ENCODE measurements around the gene MATN1. TPM values are rescaled to one million over a fixed set of nuclear protein-coding genes. Genes with fewer than 3 reads are reported as not detected.

The MATN1 gene
- total and polyA plus RNA-seq, 8 donors, result 0.06 to 0.07 TPM; not detected in 6

- no peaks in the 10 kb centered on the region for H3K36me3 ChIP-seq
- H3K27me3 ChIP-seq, result no peaks in the 10 kb centered on the region
- ATAC-seq (no peak), DNase-seq (peak in 2 of 6 donors; percentile 48 to 56), FAIRE-seq (no peak)
- TF ChIP-seq, protein P1, sequence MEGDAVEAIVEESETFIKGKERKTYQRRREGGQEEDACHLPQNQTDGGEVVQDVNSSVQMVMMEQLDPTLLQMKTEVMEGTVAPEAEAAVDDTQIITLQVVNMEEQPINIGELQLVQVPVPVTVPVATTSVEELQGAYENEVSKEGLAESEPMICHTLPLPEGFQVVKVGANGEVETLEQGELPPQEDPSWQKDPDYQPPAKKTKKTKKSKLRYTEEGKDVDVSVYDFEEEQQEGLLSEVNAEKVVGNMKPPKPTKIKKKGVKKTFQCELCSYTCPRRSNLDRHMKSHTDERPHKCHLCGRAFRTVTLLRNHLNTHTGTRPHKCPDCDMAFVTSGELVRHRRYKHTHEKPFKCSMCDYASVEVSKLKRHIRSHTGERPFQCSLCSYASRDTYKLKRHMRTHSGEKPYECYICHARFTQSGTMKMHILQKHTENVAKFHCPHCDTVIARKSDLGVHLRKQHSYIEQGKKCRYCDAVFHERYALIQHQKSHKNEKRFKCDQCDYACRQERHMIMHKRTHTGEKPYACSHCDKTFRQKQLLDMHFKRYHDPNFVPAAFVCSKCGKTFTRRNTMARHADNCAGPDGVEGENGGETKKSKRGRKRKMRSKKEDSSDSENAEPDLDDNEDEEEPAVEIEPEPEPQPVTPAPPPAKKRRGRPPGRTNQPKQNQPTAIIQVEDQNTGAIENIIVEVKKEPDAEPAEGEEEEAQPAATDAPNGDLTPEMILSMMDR (IDR thresholded peaks at IDR 0.05), result no peak
- 32 to 33% methylated on average over 20 to 21 of the region's 21 CpGs for WGBS, 2 donors
- H3K27ac ChIP-seq, result peak overlapping the region in 3 of 4 donors; percentile 97 to 100 (median 99)
- peaks cover 0 to 8% (median 0%) of the 10 kb centered on the region in 3 donors for H3K4me1 ChIP-seq
- intact Hi-C loops (cut with DNase I), result loop anchor here in 2 of 3 donors (2.0 to 10.0 kb wide), 4 partner anchors 59 to 193 kb away; partner anchors contain the start of gene SDC3 (in 1 of the 2)
- H3K4me3 ChIP-seq, result peak overlapping the region in 3 of 4 donors; percentile 29 to 64 (median 48)
- no peaks in the 10 kb centered on the region for H3K9me3 ChIP-seq
These were observed 3.7 kb downstream of the MATN1 start for GRCh38 chr1:30719406-30720270.

GRCh38 chr1:30718636-30719405, 4.6 kb downstream of the MATN1 start:
- H3K27me3 ChIP-seq, result no peaks in the 10 kb centered on the region
- DNase-seq (peak; percentile 84 to 99 (median 93)), ATAC-seq (peak; percentile 78 to 87 (median 82)), FAIRE-seq (no peak)
- 0 to 1% methylated on average over 46 to 66 of the region's 66 CpGs for WGBS, 2 donors
- H3K4me3 ChIP-seq, result peak overlapping the region; percentile 29 to 64 (median 38)
- TF ChIP-seq, protein P1 (IDR thresholded peaks at IDR 0.05), result peak; percentile 95 to 98 (median 98)
- no peaks in the 10 kb centered on the region for H3K9me3 ChIP-seq
- H3K27ac ChIP-seq, result peak overlapping the region; percentile 97 to 100 (median 98)
- H3K4me1 ChIP-seq, result peaks cover 0 to 8% (median 0%) of the 10 kb centered on the region in 3 donors
- intact Hi-C loops (cut with DNase I), result loop anchor here in 1 of 3 donors (2.0 kb wide), 1 partner anchor 60 kb away; no protein-coding TSS in a partner anchor
- H3K36me3 ChIP-seq, result no peaks in the 10 kb centered on the region

GRCh38 chr1:30718091-30718635, 5.2 kb downstream of the MATN1 start:
- peaks cover 0 to 8% (median 0%) of the 10 kb centered on the region in 3 donors for H3K4me1 ChIP-seq
- FAIRE-seq, result no peak

DNA sequence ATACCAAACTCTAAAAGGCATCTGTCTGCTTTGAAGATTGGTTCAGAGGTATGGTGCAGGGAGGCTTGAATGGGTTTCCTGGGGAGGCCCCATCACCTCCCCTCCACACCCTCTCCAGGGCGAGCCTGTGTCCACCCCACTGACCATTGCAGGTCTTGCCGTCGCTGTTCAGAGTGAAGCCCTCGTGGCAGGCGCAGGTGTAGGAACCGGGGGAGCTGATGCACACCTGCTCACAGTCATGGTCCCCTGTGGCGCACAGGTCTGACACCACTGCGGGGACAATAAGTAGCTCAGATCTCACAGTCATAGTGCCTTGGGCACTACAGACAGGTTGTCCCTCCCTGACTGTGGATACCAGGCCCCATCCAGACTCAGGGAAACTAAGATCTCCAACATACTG, 6.7 kb downstream of the MATN1 start:
- intact Hi-C loops (cut with DNase I), result no loop called here
- TF ChIP-seq, protein P1 (IDR thresholded peaks at IDR 0.05), result no peak
- FAIRE-seq (no peak), ATAC-seq (no peak), DNase-seq (peak in 3 of 6 donors; percentile 47 to 74 (median 51))
- no peak overlapping the region for H3K27ac ChIP-seq
- H3K4me3 ChIP-seq, result no peak overlapping the region
- no peaks in the 10 kb centered on the region for H3K9me3 ChIP-seq
- WGBS, 2 donors, result 96% methylated on average over 8 of the region's 8 CpGs
- peaks cover 0 to 8% (median 0%) of the 10 kb centered on the region in 3 donors for H3K4me1 ChIP-seq
- H3K36me3 ChIP-seq, result no peaks in the 10 kb centered on the region
- H3K27me3 ChIP-seq, result no peaks in the 10 kb centered on the region

More at GRCh38 chr1:30718091-30718635, 5.2 kb downstream of the MATN1 start:
- whole genome bisulfite sequencing, 2 donors, result 0 to 2% methylated on average over 30 to 49 of the region's 50 CpGs
- TF ChIP-seq, protein P1 (IDR thresholded peaks at IDR 0.05), result no peak
- Histone ChIP-seq H3K4me3 (peak overlapping the region in 2 of 4 donors; percentile 26 to 39), H3K36me3 (no peaks in the 10 kb centered on the region), H3K27ac (peak overlapping the region; percentile 43 to 79 (median 66)), H3K27me3 (no peaks in the 10 kb centered on the region), H3K9me3 (no peaks in the 10 kb centered on the region)
- DNase-seq, result peak; percentile 99 to 100 (median 100)
- peak; percentile 78 to 84 (median 80) for ATAC-seq
- intact Hi-C loops (cut with DNase I), result loop anchor here in 1 of 3 donors (2.0 kb wide), 1 partner anchor 61 kb away; no protein-coding TSS in a partner anchor

Measured in pancreas (tissue), 10 donors.